H9 (cell line): ENCODE results near the gene HDLBP. TPM values are rescaled to one million over a fixed set of nuclear protein-coding genes. Genes with fewer than 3 reads are reported as not detected.

ENCODE experiments used
- DNase-seq: peaks from one replicate; pipeline ENCODE4 v3.0.0-alpha.2; 2017
- H2AFZ ChIP-seq: one replicate; pipeline ENCODE4 v1.6.1; 2013; ENCODE audit warnings: mild to moderate bottlenecking, low read length, control low read depth, moderate library complexity
- H2AK5ac ChIP-seq: 2 replicates; pipeline ENCODE4 v1.6.1; 2013; ENCODE audit warnings: low read length, control low read depth, mixed read lengths; ENCODE audit not compliant: insufficient read length
- H2BK120ac ChIP-seq: one replicate; pipeline ENCODE4 v1.6.1; 2013; ENCODE audit warnings: low read depth, mild to moderate bottlenecking, low read length, control low read depth, inconsistent platforms; ENCODE audit not compliant: poor library complexity, severe bottlenecking
- H2BK12ac ChIP-seq: 2 replicates; pipeline ENCODE4 v1.6.1; 2013; ENCODE audit warnings: low read length, control low read depth, mixed read lengths, low read depth; ENCODE audit not compliant: insufficient read length
- H2BK15ac ChIP-seq: 2 replicates; pipeline ENCODE4 v1.6.1; 2013; ENCODE audit warnings: low read depth, low read length, control low read depth
- H2BK20ac ChIP-seq: one replicate; pipeline ENCODE4 v1.6.1; 2013; ENCODE audit warnings: low read depth, mild to moderate bottlenecking, low read length, control low read depth, inconsistent platforms; ENCODE audit not compliant: poor library complexity, severe bottlenecking
- H2BK5ac ChIP-seq: 2 replicates; pipeline ENCODE4 v1.6.1; 2013; ENCODE audit warnings: low read length, control low read depth, mixed read lengths; ENCODE audit not compliant: insufficient read length
- H3K14ac ChIP-seq: 2 replicates; pipeline ENCODE4 v1.6.1; 2013; ENCODE audit warnings: low read length, control low read depth; ENCODE audit not compliant: insufficient read depth
- H3K18ac ChIP-seq: 2 replicates; pipeline ENCODE4 v1.6.1; 2013; ENCODE audit warnings: low read depth, mild to moderate bottlenecking, mixed read lengths, low read length, control low read depth; ENCODE audit not compliant: insufficient read length
- H3K23ac ChIP-seq: 2 replicates; pipeline ENCODE4 v1.6.1; 2013; ENCODE audit warnings: low read length, control low read depth, mixed read lengths, low read depth; ENCODE audit not compliant: insufficient read length
- H3K23me2 ChIP-seq: 2 replicates; pipeline ENCODE4 v1.6.1; 2013; ENCODE audit warnings: low read depth, mild to moderate bottlenecking, mixed read lengths, low read length, control low read depth; ENCODE audit not compliant: insufficient read length, poor library complexity, severe bottlenecking
- H3K27ac ChIP-seq: 2 replicates; pipeline ENCODE4 v1.5.1; 2013; ENCODE audit warnings: low read length, control low read depth, mixed read lengths, low read depth; ENCODE audit not compliant: insufficient read length
- H3K27me3 ChIP-seq: 2 replicates; pipeline ENCODE4 v1.6.1; 2013; ENCODE audit warnings: low read length, control low read depth, inconsistent platforms; ENCODE audit not compliant: insufficient read depth
- H3K4ac ChIP-seq: 2 replicates; pipeline ENCODE4 v1.6.1; 2013; ENCODE audit warnings: low read depth, mild to moderate bottlenecking, control low read depth, inconsistent platforms, low read length, moderate library complexity
- H3K4me1 ChIP-seq: 2 replicates; pipeline ENCODE4 v1.6.1; 2013; ENCODE audit warnings: low read length, control low read depth, inconsistent platforms; ENCODE audit not compliant: insufficient read depth
- H3K4me2 ChIP-seq: 2 replicates; pipeline ENCODE4 v1.6.1; 2013; ENCODE audit warnings: low read length, control low read depth, mixed read lengths; ENCODE audit not compliant: insufficient read length, insufficient read depth
- H3K56ac ChIP-seq: 2 replicates; pipeline ENCODE4 v1.6.1; 2013; ENCODE audit warnings: low read depth, mild to moderate bottlenecking, mixed read lengths, low read length, control low read depth; ENCODE audit not compliant: insufficient read length
- H3K79me1 ChIP-seq: 2 replicates; pipeline ENCODE4 v1.6.1; 2013; ENCODE audit warnings: low read depth, mild to moderate bottlenecking, moderate library complexity, low read length, control low read depth, inconsistent platforms; ENCODE audit not compliant: insufficient read depth, poor library complexity, severe bottlenecking
- H3K79me2 ChIP-seq: 2 replicates; pipeline ENCODE4 v1.6.1; 2013; ENCODE audit warnings: low read length, control low read depth, inconsistent platforms; ENCODE audit not compliant: insufficient read depth
- H3K9ac ChIP-seq: 2 replicates; pipeline ENCODE4 v1.6.1; 2013; ENCODE audit warnings: low read length, control low read depth, mixed read lengths; ENCODE audit not compliant: insufficient read length; ENCODE audit errors: extremely low read depth
- H3K9me3 ChIP-seq: one replicate; pipeline ENCODE4 v1.6.1; 2013; ENCODE audit warnings: low read depth, low read length, inconsistent platforms; ENCODE audit not compliant: control insufficient read depth
- H3T11ph ChIP-seq: one replicate; pipeline ENCODE4 v1.6.1; 2013; ENCODE audit warnings: mild to moderate bottlenecking, low read length, control low read depth, inconsistent platforms
- H4K20me1 ChIP-seq: one replicate; pipeline ENCODE4 v1.6.1; 2013; ENCODE audit not compliant: control insufficient read depth, insufficient read length, insufficient read depth
- H4K5ac ChIP-seq: 2 replicates; pipeline ENCODE4 v1.6.1; 2013; ENCODE audit warnings: low read depth, mild to moderate bottlenecking, mixed read lengths, low read length, control low read depth; ENCODE audit not compliant: insufficient read length
- H4K8ac ChIP-seq: replicated peaks from 2 replicates; pipeline ENCODE4 v1.6.1; 2013; ENCODE audit warnings: low read length, control low read depth, mixed read lengths, low read depth; ENCODE audit not compliant: insufficient read length
- H4K91ac ChIP-seq: 2 replicates; pipeline ENCODE4 v1.6.1; 2013; ENCODE audit warnings: low read depth, mild to moderate bottlenecking, moderate library complexity, mixed read lengths, low read length, control low read depth; ENCODE audit not compliant: insufficient read length
- H3K27ac Mint-ChIP-seq, 3 experiments: 2 replicates in 2 of 3; 3 replicates in 1 of 3; pipeline ENCODE4 v1.8.0; 2020 to 2021; ENCODE audit warnings: mixed read lengths in 3 of 3, mild to moderate bottlenecking in 1 of 3, moderate library complexity in 1 of 3
- H3K27me3 Mint-ChIP-seq: 2 replicates; pipeline ENCODE4 v1.8.0; 2021; ENCODE audit warnings: low read depth, mild to moderate bottlenecking, moderate library complexity, mixed read lengths
- H3K36me3 Mint-ChIP-seq, 3 experiments: 2 replicates in 2 of 3; 3 replicates in 1 of 3; pipeline ENCODE4 v1.8.0; 2020 to 2021; ENCODE audit warnings: low read depth in 3 of 3, mixed read lengths in 3 of 3; ENCODE audit not compliant: insufficient read depth in 1 of 3
- H3K4me1 Mint-ChIP-seq, 2 experiments: 2 replicates each; pipeline ENCODE4 v1.8.0; 2020; ENCODE audit warnings: mixed read lengths in 2 of 2
- H3K4me3 Mint-ChIP-seq, 2 experiments: 2 replicates in 1 of 2; 3 replicates in 1 of 2; pipeline ENCODE4 v1.8.0; 2020 to 2021; ENCODE audit warnings: mild to moderate bottlenecking in 2 of 2, mixed read lengths in 2 of 2, moderate library complexity in 1 of 2
- H3K9me3 Mint-ChIP-seq, 2 experiments: 2 replicates in 1 of 2; 3 replicates in 1 of 2; pipeline ENCODE4 v1.8.0; 2020; ENCODE audit warnings: mild to moderate bottlenecking in 2 of 2, mixed read lengths in 2 of 2, moderate library complexity in 1 of 2
- WGBS: extraction: QIAGEN DNeasy Blood & Tissue Kit; methylation state at CpG from one replicate; pipeline ENCODE4 v1.1.7; 2013; ENCODE audit warnings: missing lambda C conversion rate, low lambda C conversion rate, mixed read lengths; ENCODE audit not compliant: insufficient read length; ENCODE audit errors: extremely low coverage; 5-methylcytosine and 5-hydroxymethylcytosine counted together
- total RNA-seq: library from RNA; stranded (reverse); gene quantifications from 2 replicates; pipeline ENCODE4 v1.2.1, GENCODE V29; 2021
- TF ChIP-seq, protein P1 (sequence below): fragments of 200-600 bp; sonication (generic); conservative IDR thresholded peaks from 3 replicates; pipeline ENCODE4 v1.8.0; 2021; ENCODE audit warnings: antibody characterized with exemption, mild to moderate bottlenecking

Gene HDLBP
- total RNA-seq, 1 experiment from 2014 or later = 364 TPM

DNA sequence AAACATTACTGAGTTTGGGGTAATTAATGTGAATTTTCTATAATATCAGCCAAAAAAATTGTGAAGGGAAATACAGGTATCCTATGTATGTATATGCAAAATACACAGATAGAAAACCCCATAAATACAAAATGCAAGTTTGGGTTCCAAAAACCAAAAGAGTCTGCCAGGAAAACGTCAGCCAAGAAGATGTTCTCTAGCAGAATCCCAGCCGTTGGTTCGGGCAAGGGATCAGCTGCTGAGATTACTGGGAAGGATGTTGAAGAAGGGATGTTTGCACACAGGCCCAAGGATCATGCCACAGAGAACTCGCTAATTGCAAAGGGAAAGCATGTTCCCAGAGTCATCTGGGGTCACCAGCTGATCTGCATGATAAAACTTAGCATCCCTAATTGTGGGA is 136.5 kb downstream of the HDLBP start:
- H4K91ac ChIP-seq = no peak overlapping the region
- no peak overlapping the region for H3K23ac ChIP-seq
- H3K79me1 ChIP-seq = no peaks in the 10 kb centered on the region
- H2BK120ac ChIP-seq = no peak overlapping the region
- Mint-ChIP-seq H3K27me3 (no peaks in the 10 kb centered on the region), H3K4me3 (no peak overlapping the region), H3K4me1 (peaks cover 0 to 6% of the 10 kb centered on the region in 2 experiments; a peak in 2 of 4 replicates), H3K9me3 (no peaks in the 10 kb centered on the region), H3K36me3 (peaks cover 4 to 14% (median 5%) of the 10 kb centered on the region in 3 experiments; a peak in 3 of 7 replicates), H3K27ac (no peak overlapping the region; a peak in 1 of 7 replicates)
- no peak overlapping the region for H2AFZ ChIP-seq
- no peak overlapping the region for H4K8ac ChIP-seq
- no peak for DNase-seq
- no peak overlapping the region for H2BK20ac ChIP-seq
- no peak overlapping the region for H3K4me2 ChIP-seq
- H3K4ac ChIP-seq = no peak overlapping the region
- no peak overlapping the region for H2BK12ac ChIP-seq
- H3K27ac ChIP-seq = no peak overlapping the region
- no peaks in the 10 kb centered on the region for H3K9me3 ChIP-seq
- no peak overlapping the region for H3T11ph ChIP-seq
- no peak overlapping the region for H2AK5ac ChIP-seq
- H3K27me3 ChIP-seq = no peaks in the 10 kb centered on the region
- H3K23me2 ChIP-seq = no peaks in the 10 kb centered on the region
- H3K4me1 ChIP-seq = no peaks in the 10 kb centered on the region
- no peak overlapping the region for H3K18ac ChIP-seq
- no peaks in the 10 kb centered on the region for H4K20me1 ChIP-seq
- no peak overlapping the region for H2BK5ac ChIP-seq
- no peak overlapping the region for H3K56ac ChIP-seq
- H3K14ac ChIP-seq = no peak overlapping the region
- no CpG with 5 or more reads among the region's 4 CpGs for WGBS
- TF ChIP-seq, protein P1, sequence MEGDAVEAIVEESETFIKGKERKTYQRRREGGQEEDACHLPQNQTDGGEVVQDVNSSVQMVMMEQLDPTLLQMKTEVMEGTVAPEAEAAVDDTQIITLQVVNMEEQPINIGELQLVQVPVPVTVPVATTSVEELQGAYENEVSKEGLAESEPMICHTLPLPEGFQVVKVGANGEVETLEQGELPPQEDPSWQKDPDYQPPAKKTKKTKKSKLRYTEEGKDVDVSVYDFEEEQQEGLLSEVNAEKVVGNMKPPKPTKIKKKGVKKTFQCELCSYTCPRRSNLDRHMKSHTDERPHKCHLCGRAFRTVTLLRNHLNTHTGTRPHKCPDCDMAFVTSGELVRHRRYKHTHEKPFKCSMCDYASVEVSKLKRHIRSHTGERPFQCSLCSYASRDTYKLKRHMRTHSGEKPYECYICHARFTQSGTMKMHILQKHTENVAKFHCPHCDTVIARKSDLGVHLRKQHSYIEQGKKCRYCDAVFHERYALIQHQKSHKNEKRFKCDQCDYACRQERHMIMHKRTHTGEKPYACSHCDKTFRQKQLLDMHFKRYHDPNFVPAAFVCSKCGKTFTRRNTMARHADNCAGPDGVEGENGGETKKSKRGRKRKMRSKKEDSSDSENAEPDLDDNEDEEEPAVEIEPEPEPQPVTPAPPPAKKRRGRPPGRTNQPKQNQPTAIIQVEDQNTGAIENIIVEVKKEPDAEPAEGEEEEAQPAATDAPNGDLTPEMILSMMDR = no peak
- H4K5ac ChIP-seq = no peak overlapping the region
- no peak overlapping the region for H3K9ac ChIP-seq
- no peak overlapping the region for H2BK15ac ChIP-seq
- H3K79me2 ChIP-seq = no peaks in the 10 kb centered on the region
